Measurements from ENCODE around the gene SMIM44. TPM values are rescaled to one million over a fixed set of nuclear protein-coding genes. Genes with fewer than 3 reads are reported as not detected.

Gene SMIM44
- total RNA-seq, 1 experiment from 2014 or later, result not detected

DNA sequence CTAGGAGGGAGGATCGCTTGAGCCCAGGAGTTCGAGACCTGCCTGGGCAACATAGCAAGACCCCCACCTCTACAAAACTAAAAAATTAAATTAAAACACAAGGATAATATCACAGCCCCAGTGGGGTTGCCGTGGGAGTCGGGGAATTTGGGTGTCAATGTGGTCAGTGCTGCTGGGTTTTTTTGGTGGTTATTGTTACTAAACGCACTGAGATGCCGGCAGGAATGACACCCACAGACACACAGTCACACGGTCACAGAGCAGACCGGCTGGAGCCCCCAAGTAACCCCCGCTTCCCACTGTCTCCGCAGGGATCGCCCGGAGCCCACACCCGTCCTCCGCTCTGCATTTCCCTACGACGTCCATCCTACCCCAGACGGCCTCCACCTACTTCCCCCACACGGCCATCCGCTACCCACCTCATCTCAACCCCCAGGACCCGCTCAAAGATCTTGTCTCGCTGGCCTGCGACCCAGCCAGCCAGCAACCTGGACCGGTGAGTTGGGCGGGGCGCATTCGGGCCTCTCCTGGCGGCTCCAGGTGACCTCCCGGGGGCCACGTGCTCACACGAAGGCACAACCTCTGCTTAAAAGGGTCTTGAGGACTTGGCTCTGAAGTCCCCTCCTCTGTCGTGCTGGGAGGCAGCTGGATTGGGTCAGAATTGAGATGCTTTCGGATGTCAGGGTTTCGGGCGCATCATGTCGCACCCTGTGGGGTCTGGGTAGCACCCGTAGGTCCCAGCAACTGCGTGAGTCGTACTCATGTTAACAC lies 30.9 kb downstream of the SMIM44 start:
- Histone ChIP-seq H3K9me2 (ENCODE audit: insufficient read depth) (no peaks in the 10 kb centered on the region), H3F3A (ENCODE audit: insufficient read depth, low read depth) (peaks cover 26% of the 10 kb centered on the region), H3K4me1 (replicated peaks; ENCODE audit: insufficient read depth) (peaks cover 12% of the 10 kb centered on the region), H4K20me1 (ENCODE audit: insufficient read depth) (no peaks in the 10 kb centered on the region; the same call in 1 of the 2 replicates), H3K79me2 (ENCODE audit: low read depth) (no peaks in the 10 kb centered on the region), H3K9me3 (ENCODE audit: insufficient read depth, low read depth) (no peaks in the 10 kb centered on the region), H3K27me3 (ENCODE audit: insufficient read depth, low read depth) (no peaks in the 10 kb centered on the region), H2AFZ (no peak overlapping the region), H3K27ac (peak overlapping the region; percentile 79; the same call in 1 of the 2 replicates), H3K4me3 (no peak overlapping the region), H3K36me3 (ENCODE audit: low read depth) (no peaks in the 10 kb centered on the region), H3K4me2 (no peak overlapping the region)
- ChIA-PET POLR2A (ENCODE audit: unreplicated experiment) (interaction anchor here (0.6 kb wide), 1 partner anchor 16 kb away, joined by 8 read pairs; no protein-coding TSS in a partner anchor), CTCF (interaction anchor here (0.6 kb wide), 1 partner anchor 15 kb away, joined by 3 read pairs; no protein-coding TSS in a partner anchor)
- no peak for TF ChIP-seq EZH2 (IDR thresholded peaks at IDR 0.05; ENCODE audit: low read depth)
- TF ChIP-seq, protein P1, sequence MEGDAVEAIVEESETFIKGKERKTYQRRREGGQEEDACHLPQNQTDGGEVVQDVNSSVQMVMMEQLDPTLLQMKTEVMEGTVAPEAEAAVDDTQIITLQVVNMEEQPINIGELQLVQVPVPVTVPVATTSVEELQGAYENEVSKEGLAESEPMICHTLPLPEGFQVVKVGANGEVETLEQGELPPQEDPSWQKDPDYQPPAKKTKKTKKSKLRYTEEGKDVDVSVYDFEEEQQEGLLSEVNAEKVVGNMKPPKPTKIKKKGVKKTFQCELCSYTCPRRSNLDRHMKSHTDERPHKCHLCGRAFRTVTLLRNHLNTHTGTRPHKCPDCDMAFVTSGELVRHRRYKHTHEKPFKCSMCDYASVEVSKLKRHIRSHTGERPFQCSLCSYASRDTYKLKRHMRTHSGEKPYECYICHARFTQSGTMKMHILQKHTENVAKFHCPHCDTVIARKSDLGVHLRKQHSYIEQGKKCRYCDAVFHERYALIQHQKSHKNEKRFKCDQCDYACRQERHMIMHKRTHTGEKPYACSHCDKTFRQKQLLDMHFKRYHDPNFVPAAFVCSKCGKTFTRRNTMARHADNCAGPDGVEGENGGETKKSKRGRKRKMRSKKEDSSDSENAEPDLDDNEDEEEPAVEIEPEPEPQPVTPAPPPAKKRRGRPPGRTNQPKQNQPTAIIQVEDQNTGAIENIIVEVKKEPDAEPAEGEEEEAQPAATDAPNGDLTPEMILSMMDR (conservative IDR thresholded peaks at IDR 0.05), result no peak
- DNase-seq, result no peak
- intact Hi-C loops (cut with micrococcal nuclease; ENCODE audit: unreplicated experiment), result no loop called here
- no TSS peak for BruUV-seq (replicated peaks)

DNA sequence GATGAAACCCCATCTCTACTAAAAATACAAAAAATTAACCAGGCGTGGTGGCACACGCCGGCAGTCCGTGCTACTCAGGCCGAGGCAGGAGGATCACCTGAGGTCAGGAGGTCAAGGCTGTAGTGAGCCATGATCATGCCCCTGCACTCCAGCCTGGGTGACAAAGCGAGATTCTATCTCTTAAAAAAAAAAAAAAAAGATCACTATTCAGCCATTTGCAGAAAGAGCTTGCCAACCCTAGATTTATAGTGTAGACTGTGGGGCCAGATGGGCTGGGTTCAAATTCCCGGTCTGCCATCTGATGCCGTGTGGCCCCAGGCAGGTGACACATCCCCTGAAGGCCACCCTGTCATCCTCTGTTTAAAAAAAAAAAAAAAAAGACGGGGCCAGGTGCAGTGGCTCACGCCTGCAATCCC lies 31.8 kb downstream of the SMIM44 start:
- peaks cover 26% of the 10 kb centered on the region for H3F3A ChIP-seq (ENCODE audit: insufficient read depth, low read depth)
- peak overlapping the region; percentile 36; the same call in 1 of the 2 replicates for H3K4me2 ChIP-seq
- ChIA-PET CTCF (interaction anchor here (0.6 kb wide), 1 partner anchor 14 kb away, joined by 3 read pairs; no protein-coding TSS in a partner anchor), POLR2A (ENCODE audit: unreplicated experiment) (interaction anchor here (0.6 kb wide), 1 partner anchor 17 kb away, joined by 8 read pairs; no protein-coding TSS in a partner anchor)
- H3K27ac ChIP-seq, result peak overlapping the region; percentile 79
- no peak overlapping the region for H3K4me3 ChIP-seq
- TF ChIP-seq, protein P1 (conservative IDR thresholded peaks at IDR 0.05), result no peak
- no peak for TF ChIP-seq EZH2 (IDR thresholded peaks at IDR 0.05; ENCODE audit: low read depth)
- BruUV-seq (replicated peaks), result no TSS peak
- intact Hi-C loops (cut with micrococcal nuclease; ENCODE audit: unreplicated experiment), result no loop called here
- H3K9me2 ChIP-seq (ENCODE audit: insufficient read depth), result no peaks in the 10 kb centered on the region
- H3K27me3 ChIP-seq (ENCODE audit: insufficient read depth, low read depth), result no peaks in the 10 kb centered on the region
- H3K4me1 ChIP-seq (replicated peaks; ENCODE audit: insufficient read depth), result peaks cover 12% of the 10 kb centered on the region
- DNase-seq, result peak; percentile 52 to 54
- H4K20me1 ChIP-seq (ENCODE audit: insufficient read depth), result no peaks in the 10 kb centered on the region; the same call in 1 of the 2 replicates
- H3K36me3 ChIP-seq (ENCODE audit: low read depth), result no peaks in the 10 kb centered on the region
- no peaks in the 10 kb centered on the region for H3K79me2 ChIP-seq (ENCODE audit: low read depth)
- H3K9me3 ChIP-seq (ENCODE audit: insufficient read depth, low read depth), result no peaks in the 10 kb centered on the region
- H2AFZ ChIP-seq, result no peak overlapping the region

DNA sequence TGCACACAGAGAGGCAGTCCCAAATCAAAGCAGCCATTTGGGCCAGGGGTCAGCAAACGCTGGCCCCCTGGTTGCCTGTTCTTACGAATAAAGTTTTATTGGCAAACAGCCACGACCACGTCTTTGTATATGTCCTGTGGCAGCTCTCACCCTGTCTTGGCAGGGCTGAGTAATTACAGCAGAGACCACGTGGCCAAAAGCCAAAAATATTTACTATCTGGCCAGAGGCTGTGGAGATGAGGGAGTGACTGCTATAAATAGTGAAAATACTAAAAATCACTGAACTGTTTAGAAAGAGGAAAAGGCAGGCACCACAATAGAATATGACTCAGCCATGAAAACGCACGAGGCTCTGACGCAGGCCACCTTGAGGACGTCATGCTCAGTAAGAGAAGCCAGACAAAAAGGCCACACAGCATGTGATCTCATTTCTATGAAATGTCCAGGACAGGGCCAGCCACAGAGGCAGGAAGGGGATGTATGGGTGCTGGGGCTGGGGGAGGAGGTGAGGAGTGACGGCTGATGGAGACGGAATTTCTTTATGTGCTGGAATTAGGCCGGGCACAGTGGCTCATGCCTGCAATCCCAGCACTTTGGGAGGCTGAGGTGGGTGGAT lies 32.3 kb downstream of the SMIM44 start:
- Histone ChIP-seq H3K4me2 (peak overlapping the region; percentile 36; the same call in 1 of the 2 replicates), H4K20me1 (ENCODE audit: insufficient read depth) (no peaks in the 10 kb centered on the region; the same call in 1 of the 2 replicates), H3K9me3 (ENCODE audit: insufficient read depth, low read depth) (no peaks in the 10 kb centered on the region), H3K9me2 (ENCODE audit: insufficient read depth) (no peaks in the 10 kb centered on the region), H3K4me1 (replicated peaks; ENCODE audit: insufficient read depth) (peaks cover 12% of the 10 kb centered on the region), H3K27ac (peak overlapping the region; percentile 79), H3K27me3 (ENCODE audit: insufficient read depth, low read depth) (no peaks in the 10 kb centered on the region), H3K36me3 (ENCODE audit: low read depth) (no peaks in the 10 kb centered on the region), H3F3A (ENCODE audit: insufficient read depth, low read depth) (peaks cover 26% of the 10 kb centered on the region), H3K4me3 (no peak overlapping the region), H3K79me2 (ENCODE audit: low read depth) (no peaks in the 10 kb centered on the region), H2AFZ (no peak overlapping the region)
- POLR2A ChIA-PET (ENCODE audit: unreplicated experiment), result no interaction called here
- intact Hi-C loops (cut with micrococcal nuclease; ENCODE audit: unreplicated experiment), result no loop called here
- BruUV-seq (replicated peaks), result no TSS peak
- CTCF ChIA-PET, result no interaction called here
- TF ChIP-seq, protein P1 (conservative IDR thresholded peaks at IDR 0.05), result no peak
- TF ChIP-seq EZH2 (IDR thresholded peaks at IDR 0.05; ENCODE audit: low read depth), result no peak
- peak; percentile 73 to 86 for DNase-seq

Measured in PC-9 (cell line).